Adrenal gland (tissue), 5 donors: ENCODE data around the gene LCMT2.

Source experiments
- POLR2A ChIP-seq, 2 donors: fragments of 450-650 bp; IDR thresholded peaks; one replicate each; pipeline ENCODE4 v1.6.1; 2017; ENCODE audit warnings: antibody characterized with exemption in 2 of 2, mild to moderate bottlenecking in 2 of 2, moderate library complexity in 1 of 2
- TF ChIP-seq, protein P1 (sequence below), 6 experiments: fragments of 450-650 bp in 4 of 6; fragments of 200-600 bp in 2 of 6; sonication (generic) in 1 of 6; IDR thresholded peaks; 1 replicate in 5 of 6; 2 replicates in 1 of 6; pipeline versions ENCODE4 v1.5.1 to v1.8.0; 2016 to 2021; ENCODE audit warnings: antibody characterized with exemption in 6 of 6, mild to moderate bottlenecking in 2 of 6, moderate library complexity in 1 of 6
- donor health status: DM: no; HTN: no; CAD: no.

DNA sequence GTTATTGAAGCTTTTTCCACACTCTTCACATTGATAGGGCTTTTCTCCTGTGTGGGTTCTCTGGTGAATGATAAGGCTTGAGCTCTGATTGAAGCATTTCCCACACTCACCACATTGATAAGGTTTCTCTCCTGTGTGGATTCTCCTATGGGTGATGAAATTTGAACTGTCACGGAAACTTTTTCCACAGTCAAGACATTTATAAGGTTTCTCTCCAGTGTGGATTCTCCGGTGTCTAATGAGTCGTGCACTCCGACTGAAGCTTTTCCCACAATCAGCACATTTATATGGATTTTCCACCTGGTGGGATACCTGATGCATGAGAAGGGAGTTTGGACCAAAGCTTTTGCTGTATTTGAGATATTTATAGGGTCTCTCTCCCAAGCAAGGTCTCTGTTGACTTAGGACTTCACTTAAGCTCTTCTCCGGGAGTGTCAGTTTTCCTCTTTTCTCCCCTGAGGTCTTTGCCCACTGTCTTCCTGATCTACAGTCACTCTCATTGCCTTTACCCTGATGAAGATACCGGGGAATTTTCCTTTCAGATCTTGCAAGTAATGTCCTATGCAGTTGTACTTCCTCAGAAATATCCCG lies 31.0 kb upstream of the LCMT2 start:
- TF ChIP-seq, protein P1, sequence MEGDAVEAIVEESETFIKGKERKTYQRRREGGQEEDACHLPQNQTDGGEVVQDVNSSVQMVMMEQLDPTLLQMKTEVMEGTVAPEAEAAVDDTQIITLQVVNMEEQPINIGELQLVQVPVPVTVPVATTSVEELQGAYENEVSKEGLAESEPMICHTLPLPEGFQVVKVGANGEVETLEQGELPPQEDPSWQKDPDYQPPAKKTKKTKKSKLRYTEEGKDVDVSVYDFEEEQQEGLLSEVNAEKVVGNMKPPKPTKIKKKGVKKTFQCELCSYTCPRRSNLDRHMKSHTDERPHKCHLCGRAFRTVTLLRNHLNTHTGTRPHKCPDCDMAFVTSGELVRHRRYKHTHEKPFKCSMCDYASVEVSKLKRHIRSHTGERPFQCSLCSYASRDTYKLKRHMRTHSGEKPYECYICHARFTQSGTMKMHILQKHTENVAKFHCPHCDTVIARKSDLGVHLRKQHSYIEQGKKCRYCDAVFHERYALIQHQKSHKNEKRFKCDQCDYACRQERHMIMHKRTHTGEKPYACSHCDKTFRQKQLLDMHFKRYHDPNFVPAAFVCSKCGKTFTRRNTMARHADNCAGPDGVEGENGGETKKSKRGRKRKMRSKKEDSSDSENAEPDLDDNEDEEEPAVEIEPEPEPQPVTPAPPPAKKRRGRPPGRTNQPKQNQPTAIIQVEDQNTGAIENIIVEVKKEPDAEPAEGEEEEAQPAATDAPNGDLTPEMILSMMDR (IDR thresholded peaks at IDR 0.05) = no peak
- TF ChIP-seq POLR2A (IDR thresholded peaks at IDR 0.05) = no peak
